OCI-LY1 (cell line): ENCODE data around the gene ZBP1.

Experiments
- EZH2 ChIP-seq: fragments of 200-600 bp; sonication (generic), shearing (Covaris generic); IDR thresholded peaks from 2 replicates; pipeline ENCODE4 v1.8.0; 2017; ENCODE audit warnings: borderline replicate concordance, mixed run types, mild to moderate bottlenecking, antibody characterized with exemption, low read length, moderate library complexity, mixed read lengths
- TF ChIP-seq, protein P1 (sequence below): fragments of 200-600 bp; sonication (generic), shearing (Covaris generic); IDR thresholded peaks from 2 replicates; pipeline ENCODE4 v1.5.1; 2017; ENCODE audit warnings: mild to moderate bottlenecking, antibody characterized with exemption, low read length, moderate library complexity, mixed read lengths

DNA sequence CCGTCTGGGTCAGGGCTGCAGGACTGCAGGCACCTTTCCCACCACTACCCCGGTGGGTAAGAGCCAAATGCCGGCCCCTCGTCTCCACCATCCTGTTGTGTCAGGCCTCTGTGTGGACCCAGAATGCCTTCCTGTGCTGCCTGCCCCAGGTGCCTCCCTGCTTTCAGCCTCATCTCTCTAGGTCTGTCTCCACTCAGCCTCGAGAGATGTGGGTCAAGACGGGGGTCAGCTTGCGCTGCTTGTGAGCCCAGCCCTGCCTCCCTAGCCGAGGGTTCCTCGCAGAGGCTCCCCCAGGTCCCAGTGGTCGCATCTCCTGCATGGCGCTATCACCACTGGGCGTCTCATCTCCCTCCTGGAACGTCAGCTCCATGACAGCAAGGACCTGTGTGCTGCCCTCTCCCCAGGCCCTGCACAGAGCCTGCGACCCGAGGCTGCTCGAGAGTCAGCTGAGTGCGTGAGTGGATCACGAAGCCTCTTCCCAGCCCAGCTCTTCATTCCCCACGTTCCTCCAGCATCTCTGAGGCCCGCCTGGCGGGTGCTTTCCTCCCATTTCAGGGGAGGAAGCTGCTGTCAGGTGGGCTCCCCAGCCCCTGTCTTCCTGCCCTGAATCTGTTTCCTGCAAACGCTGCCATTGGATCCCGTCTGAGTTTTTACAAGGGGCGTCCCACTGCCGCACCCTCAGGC, 38.7 kb upstream of the ZBP1 start:
- TF ChIP-seq, protein P1, sequence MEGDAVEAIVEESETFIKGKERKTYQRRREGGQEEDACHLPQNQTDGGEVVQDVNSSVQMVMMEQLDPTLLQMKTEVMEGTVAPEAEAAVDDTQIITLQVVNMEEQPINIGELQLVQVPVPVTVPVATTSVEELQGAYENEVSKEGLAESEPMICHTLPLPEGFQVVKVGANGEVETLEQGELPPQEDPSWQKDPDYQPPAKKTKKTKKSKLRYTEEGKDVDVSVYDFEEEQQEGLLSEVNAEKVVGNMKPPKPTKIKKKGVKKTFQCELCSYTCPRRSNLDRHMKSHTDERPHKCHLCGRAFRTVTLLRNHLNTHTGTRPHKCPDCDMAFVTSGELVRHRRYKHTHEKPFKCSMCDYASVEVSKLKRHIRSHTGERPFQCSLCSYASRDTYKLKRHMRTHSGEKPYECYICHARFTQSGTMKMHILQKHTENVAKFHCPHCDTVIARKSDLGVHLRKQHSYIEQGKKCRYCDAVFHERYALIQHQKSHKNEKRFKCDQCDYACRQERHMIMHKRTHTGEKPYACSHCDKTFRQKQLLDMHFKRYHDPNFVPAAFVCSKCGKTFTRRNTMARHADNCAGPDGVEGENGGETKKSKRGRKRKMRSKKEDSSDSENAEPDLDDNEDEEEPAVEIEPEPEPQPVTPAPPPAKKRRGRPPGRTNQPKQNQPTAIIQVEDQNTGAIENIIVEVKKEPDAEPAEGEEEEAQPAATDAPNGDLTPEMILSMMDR: no peak
- no peak for TF ChIP-seq EZH2
